SJCRH30 (cell line): ENCODE results near the gene KCNN3. TPM values are rescaled to one million over a fixed set of nuclear protein-coding genes. Genes with fewer than 3 reads are reported as not detected.

Experiments used
- total RNA-seq: library from RNA; depleted of rRNA; stranded (reverse); fragments of >200 nt; shearing (Covaris generic); gene quantifications from 2 replicates; pipeline ENCODE4 v1.2.3, GENCODE V29; 2014; rRNA removed

KCNN3 gene
- total RNA-seq, 1 experiment from 2014 or later = 29.3 TPM

Other genes starting within 250 kb of the KCNN3 start
- gene PMVK, start 66.4 kb upstream of the KCNN3 start, total RNA-seq = 4.6 and 4.9 TPM in 2 replicates
- 40.2 TPM in 2 replicates for gene PBXIP1, start 85.8 kb upstream of the KCNN3 start, total RNA-seq
- gene PYGO2, start 91.5 kb upstream of the KCNN3 start, total RNA-seq = 29.4 and 29.8 TPM in 2 replicates
- 102 and 110 TPM in 2 replicates for gene SHC1, start 100.5 kb upstream of the KCNN3 start, total RNA-seq
- gene CKS1B, start 104.4 kb upstream of the KCNN3 start, total RNA-seq = 299 and 303 TPM in 2 replicates
- 25.6 and 28.0 TPM in 2 replicates for gene FLAD1, start 113.1 kb upstream of the KCNN3 start, total RNA-seq
- gene LENEP, start 123.3 kb upstream of the KCNN3 start, total RNA-seq = not detected in 2 replicates
- 4.8 and 5.6 TPM in 2 replicates for gene ZBTB7B, start 132.5 kb upstream of the KCNN3 start, total RNA-seq
- gene DCST2, start 163.5 kb upstream of the KCNN3 start, total RNA-seq = not detected in 2 replicates
- gene DCST1, start 163.5 kb upstream of the KCNN3 start, total RNA-seq = not detected in 2 replicates
- gene ADAM15, start 181.0 kb upstream of the KCNN3 start, total RNA-seq = 16.9 and 18.3 TPM in 2 replicates
- 15.3 and 17.8 TPM in 2 replicates for gene EFNA4, start 193.5 kb upstream of the KCNN3 start, total RNA-seq
- gene EFNA3, start 208.6 kb upstream of the KCNN3 start, total RNA-seq = 3.5 and 4.2 TPM in 2 replicates